ENCODE results near the gene STOX1.
"Not testable (repeated sequence)": the region's sequence is repeated elsewhere in the genome, so short reads cannot be mapped to it uniquely, and the experiment has no call there.

STOX1 gene, protein sequence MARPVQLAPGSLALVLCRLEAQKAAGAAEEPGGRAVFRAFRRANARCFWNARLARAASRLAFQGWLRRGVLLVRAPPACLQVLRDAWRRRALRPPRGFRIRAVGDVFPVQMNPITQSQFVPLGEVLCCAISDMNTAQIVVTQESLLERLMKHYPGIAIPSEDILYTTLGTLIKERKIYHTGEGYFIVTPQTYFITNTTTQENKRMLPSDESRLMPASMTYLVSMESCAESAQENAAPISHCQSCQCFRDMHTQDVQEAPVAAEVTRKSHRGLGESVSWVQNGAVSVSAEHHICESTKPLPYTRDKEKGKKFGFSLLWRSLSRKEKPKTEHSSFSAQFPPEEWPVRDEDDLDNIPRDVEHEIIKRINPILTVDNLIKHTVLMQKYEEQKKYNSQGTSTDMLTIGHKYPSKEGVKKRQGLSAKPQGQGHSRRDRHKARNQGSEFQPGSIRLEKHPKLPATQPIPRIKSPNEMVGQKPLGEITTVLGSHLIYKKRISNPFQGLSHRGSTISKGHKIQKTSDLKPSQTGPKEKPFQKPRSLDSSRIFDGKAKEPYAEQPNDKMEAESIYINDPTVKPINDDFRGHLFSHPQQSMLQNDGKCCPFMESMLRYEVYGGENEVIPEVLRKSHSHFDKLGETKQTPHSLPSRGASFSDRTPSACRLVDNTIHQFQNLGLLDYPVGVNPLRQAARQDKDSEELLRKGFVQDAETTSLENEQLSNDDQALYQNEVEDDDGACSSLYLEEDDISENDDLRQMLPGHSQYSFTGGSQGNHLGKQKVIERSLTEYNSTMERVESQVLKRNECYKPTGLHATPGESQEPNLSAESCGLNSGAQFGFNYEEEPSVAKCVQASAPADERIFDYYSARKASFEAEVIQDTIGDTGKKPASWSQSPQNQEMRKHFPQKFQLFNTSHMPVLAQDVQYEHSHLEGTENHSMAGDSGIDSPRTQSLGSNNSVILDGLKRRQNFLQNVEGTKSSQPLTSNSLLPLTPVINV
- total RNA-seq, result 0.24 to 1.0 reads per million in 2 donors

DNA sequence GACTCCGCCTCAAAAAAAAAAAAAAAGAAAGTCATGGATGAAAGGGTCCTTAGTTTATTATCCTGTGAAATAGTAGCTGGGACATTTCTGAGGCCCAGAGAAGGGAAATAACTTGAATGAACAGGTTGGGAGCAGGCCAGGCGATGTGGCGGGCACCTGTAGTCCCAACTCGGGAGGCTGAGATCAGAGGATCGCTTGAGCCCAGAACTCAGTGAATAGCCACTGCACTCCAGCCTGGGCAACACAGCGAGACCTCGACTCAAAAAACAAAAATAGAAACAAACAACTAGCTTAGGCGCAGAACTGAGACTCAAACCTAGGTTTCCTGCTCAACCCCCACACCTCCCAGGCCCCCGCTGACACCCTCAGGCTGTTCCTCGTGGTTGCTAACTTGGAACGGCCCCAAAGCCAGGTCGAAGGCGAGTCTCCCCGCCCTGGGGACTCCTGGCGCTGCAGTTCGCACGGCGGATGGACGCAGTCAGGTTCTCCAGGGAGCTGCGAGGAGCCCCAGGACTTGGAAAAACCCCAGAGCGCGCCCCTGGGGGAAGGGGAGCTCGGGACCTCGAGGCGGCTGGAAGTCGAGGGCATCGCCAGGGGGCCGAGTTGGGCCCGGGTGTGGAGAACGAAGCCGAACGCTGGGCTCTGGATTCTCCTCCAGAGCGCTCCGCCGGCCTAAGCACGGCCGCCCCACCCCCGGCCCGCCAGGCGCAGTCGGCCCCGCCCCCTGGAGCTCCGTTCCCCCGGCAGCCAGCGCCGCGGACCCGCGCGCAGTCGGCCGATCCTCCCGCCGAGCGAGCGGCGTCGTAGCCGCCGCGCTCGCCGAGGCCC lies at the start of gene STOX1:
Gene STOX1 (plus strand): TSS at position 768 of the 828 bp plus-strand sequence. CDS start 93 bp downstream, outside the sequence.
- peak; percentile 27 for DNase-seq

DNA sequence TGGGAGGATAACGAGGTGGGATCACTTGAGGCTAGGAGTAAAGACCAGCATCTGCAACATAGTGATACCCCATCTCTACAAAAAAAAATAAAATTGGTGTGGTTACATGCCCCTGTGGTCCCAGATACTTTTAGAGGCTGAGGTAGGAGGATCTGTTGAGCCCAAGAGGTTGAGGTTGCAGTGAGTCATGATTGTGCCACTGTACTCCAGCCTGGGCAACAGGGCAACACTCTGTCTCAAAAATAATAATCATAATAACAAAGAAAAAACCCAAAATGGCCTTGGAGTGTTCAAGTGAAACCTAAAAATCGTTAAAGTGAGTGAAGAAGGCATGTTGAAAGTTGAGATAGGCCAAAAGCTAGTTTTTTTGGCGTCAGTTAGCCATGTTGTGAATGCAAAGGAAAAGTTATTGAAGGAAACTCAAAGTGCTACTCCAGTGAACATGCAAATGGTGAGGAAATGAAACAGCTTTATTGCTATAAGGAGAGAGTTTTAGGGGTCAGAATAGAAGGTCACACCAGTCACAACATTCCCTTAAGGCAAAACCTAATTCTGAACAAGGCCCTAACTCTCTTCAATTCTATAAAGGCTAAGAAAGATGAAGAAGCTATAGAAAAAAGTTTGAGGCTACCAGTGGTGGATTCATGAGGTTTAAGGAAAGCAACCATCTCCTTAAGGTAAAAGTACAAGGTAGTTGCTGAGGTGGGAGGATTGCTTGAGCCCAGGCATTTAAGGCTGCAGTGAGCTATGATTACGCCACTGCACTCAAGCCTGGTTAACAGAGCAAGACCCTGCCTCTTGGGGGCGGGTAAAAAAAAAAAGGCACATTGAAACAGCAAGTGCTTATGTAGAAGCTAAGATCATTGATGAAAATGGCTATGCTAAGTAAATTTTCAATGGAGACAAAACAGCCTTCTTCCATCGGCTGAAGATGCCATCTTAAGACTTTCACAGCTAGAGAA lies 45.4 kb upstream of the STOX1 start:
- DNase-seq, result no peak

DNA sequence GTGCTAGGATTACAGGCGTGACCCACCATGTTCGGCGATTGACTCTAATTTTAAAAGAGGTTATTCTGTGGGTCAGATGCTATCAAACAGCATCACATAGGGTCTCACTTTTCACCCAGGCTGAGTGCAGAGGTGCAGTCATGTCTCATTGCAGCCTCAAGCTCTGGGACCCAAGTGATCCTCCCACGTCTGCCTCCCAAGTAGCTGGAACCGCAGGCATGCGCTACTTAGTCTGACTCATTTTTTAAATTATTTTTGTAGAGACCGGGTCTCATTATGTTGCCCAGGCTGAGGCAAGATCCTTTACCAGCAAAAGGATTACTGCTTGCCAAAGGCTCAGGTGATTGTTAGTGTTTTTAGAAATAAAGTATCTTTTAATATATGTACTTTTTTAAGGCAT lies 42.9 kb upstream of the STOX1 start:
- no peak for DNase-seq

DNA sequence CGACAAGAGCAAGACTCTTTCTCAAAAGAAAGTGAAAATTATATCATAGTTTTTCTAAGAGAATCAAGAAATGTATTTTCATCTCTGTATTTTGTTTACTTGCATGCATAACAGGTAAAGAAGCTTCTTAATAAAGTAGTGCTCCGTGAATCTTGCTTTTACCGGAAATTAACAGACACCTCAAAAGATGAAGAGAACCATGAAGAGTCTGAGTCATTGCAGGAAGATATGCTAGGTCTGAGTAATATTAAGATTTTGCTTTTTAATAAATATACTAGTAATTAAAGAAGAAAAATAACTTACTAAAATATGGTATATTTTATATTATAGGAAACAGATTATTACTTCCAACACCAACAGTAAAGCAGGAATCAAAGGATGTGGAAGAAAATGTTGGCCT lies 39.5 kb upstream of the STOX1 start:
- no peak for DNase-seq

DNA sequence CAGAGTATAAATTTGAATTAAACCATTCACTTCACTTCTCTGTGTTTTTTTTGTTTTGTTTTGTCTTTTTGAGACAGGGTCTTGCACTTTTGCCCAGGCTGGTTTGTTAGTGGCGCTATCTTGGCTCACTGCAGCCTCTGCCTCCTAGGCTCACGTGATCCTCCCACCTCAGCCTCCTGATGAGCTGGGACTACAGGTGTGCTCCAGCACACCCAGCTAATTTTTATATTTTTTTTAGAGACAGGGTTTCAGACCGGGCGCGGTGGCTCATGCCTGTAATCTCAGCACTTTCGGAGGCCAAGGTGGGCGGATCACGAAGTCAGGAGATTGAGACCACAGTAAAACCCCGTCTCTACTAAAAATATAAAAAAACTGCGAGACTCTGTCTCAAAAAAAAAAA lies 36.9 kb upstream of the STOX1 start:
- DNase-seq, result no peak

DNA sequence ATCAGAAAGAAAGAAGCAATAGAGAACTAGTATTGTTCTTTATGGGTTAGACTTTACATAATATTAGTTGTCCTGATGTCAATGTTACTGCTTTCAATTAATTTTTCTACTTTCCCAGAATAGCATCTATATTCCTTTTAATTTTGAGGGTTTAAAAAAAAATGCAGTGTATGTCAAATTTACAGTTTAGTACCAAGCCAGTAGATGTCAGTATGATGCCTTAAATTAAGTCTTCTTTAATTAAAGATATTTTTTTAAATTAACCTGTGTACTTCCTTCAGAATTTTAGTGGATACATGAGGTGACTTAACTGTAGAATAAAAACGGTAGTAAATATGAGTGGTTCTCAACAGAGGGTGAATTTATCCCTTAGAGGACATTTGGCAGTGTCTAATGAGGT lies 35.2 kb upstream of the STOX1 start:
- DNase-seq, result no peak

DNA sequence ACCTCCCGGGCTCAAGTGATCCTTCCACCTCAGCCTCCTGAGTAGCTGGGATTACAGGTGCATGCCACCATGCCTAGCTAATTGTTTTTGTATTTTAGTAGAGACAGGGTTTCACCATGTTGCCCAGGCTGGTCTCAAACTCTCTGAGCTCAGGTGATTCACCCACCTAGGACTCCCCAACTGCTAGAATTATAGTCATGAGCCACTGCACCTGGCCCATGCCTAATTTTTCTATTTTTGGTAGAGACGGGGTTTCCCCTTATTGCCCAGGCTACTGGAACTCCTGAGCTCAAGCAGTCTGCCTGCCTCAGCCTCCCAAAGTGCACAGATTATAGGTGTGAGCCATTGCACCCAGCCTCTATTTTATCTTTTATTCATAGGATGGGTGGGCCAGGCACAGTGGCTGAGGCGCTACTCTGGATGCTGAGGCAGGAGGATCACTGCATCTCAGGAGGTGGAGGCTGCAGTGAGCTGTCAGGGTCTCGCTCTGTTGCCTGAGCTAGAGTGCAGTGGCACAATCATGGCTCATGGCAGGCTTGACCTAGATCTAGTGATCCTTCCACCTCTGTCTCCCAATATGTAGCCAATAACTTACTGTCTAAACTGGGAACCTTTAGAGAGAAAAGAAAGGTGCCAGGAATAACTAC lies 31.3 kb upstream of the STOX1 start:
- no peak for DNase-seq

DNA sequence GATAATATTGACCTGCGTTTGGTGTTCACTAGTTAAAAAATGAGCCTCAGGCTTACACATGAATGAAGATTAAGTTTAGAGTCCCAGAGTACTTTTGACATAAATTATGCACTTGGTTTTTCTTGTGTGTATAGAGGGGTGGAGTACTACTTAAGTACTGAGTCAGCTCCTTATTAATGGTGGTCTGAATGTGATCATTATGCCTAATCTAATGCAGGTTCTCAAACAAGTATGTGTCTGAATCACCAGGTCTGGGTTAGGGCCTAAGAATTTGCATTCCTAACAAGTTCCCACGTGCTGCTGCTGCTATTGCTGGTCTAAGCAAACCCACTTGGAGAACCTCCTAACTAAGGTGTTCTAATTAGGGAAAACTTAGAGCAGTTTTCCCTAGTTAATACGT lies 30.7 kb upstream of the STOX1 start:
- no peak for DNase-seq

DNA sequence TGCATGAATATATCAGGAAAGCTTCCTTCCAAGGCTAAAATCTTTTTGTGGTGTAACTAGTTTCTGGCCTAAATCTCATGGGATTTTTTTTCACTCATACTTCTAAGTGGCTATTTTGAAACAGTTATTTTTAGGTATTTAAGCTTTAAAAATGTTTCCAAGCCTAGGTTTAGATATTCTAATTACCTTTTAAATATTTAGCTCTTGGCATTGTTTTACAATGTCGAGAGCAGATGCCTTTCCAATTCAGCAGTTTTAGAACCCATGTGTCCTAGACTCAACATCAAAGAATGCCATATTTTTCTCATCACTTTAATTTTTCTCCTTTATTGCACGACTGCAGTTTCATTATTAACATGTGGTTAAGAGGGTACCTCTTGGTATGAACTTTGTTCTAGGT lies 27.1 kb upstream of the STOX1 start:
- DNase-seq, result no peak

DNA sequence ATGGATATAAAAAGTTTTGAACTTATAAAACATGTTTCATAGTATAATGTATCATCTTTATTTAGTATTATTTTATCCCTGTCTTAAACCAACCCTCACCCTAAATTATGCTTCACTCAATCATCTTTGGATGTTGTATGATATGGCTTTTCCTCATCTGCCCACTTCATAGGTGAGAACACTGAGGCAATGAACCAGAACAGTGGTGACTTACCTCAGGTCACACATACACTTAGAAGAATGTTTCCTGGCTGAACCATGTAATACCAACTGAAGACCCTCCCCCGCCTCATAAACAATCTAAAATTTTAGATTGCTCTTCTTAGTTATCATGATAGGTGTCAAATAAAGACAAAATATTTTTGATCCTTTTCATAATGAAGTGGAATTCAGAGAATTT lies 22.6 kb upstream of the STOX1 start:
- no peak for DNase-seq

DNA sequence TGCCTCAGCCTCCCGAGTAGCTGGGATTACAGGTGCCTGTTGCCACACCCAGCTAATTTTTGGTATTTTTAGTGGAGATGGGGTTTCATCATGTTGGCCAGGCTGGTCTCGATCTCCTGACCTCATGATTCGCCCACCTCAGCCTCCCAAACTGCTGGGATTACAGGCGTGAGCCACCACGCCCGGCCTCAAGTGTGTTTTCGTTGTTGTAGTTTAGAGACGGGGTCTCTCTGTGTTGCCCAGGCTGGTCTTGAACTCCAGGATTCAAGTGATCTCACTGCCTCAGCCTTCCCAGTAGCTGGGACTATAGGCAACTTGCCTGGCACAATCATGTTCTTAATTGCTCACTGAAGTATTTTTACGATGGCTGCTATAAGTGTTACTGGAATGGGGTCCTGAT lies 16.5 kb upstream of the STOX1 start:
- not testable (repeated sequence) for DNase-seq

DNA sequence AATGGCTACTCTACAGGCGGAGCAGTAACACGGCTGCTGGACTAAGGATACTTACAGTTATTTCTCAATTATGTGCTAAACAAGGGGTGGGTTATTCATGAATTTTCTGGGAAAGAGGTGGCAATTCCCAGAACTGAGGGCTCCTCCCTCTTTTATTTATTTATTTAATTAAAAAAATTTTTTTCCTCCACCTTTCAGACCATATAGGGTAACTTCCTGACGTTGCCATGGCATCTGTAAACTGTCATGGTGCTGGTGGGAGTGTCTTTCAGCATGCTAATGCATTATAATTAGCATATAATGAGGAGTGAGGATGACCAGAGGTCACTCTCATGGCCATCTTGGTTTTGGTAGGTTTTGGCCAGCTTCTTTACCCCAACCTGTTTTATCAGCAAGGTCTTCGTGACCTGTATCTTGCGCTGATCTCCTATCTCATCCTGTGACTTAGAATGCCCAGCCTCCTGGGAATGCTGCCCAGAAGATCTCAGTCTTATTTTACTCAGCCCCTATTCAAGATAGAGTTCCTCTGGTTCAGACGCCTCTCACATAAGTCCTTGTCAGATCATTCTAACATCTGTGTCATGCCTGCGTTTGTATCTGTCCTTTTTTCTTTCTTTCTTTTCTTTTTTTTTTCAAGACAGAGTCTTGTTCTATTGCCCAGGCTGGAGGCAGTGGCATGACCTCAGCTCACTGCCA lies 15.9 kb upstream of the STOX1 start:
- DNase-seq, result no peak

DNA sequence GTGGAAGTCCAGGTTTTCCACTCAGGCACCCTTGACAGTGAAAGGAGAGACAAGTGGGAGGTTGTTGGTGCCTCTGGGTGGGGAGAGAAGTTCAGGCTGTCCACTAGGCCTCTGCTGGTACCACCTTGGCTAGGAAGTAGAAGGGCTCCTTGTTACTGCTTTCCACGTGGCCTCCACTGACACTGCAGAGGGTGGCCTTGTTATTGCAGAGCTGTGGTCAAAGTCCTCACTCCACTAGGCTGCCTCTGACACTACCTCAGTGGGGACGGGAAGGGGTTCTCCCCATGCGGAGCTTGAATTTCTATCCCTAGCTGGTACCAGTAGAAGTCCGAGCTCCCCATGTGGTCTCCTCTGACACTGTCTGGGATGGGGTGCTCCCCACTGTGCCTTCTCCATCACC lies 14.9 kb upstream of the STOX1 start:
- DNase-seq, result no peak

DNA sequence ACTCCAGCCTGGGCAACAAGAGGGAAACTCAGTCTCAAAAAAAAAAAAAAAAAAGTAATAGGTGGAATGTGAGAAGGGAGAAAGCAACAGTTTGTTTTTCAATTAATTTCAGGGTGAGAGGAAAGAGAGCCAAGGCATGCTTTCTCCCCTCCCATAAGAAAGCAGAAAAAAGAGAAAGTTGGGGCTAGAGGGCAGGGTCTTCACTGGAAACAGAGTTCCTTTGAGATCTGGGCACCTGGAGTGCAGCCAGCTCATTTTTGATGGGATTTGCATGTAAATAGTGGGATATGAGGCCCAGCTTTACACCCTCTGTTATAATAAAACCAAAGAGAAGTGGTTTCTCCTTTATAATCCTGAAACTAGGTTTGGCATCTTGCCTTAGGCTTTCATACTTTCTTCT lies 13.8 kb upstream of the STOX1 start:
- DNase-seq, result no peak

DNA sequence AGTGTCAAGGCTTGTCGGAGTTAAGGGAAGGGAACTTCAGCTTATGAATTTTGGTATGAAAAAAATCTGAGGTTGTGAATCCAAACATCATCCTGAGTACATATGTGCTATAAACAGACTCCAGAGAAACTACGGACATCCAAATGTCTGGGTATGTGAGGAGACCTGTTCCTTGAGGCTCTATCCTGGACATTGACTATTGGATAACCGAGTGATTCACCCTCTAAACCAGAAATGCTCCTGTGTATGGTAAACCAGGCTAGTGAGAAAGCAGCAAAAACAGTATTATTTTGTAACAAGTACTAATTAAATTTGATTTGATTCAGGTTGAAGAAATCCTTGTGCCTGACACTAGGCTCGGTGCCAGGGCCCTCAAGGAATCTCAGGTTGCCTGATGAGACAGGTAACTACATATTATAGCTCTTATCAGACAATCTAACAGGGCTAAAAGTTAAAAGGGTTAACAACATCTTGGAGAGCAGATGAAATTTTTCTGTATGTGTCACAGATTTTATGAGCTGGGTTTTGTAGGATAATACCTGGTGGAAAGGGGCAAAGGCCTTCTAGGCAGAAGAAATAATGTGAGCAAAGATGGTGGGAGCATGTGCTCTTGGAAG lies 10.4 kb upstream of the STOX1 start:
- DNase-seq, result no peak

DNA sequence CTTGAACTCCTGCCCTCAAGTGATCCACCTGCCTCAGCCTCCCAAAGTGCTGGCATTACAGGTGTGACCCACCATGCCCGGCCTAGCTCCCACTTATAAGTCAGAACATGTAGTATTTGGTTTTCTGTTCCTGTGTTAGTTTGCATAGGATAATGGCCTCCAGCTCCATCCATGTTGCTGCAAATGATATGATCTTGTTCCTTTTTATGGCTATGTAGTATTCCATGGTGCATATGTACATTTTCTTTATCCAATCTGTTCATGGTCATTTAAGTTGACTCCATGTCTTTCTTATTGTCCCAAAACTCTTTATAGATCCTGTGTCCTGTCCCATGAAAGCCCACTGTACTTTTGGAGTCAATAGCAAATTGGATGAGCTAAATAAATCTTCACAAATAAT lies 7.0 kb upstream of the STOX1 start:
- not testable (repeated sequence) for DNase-seq

DNA sequence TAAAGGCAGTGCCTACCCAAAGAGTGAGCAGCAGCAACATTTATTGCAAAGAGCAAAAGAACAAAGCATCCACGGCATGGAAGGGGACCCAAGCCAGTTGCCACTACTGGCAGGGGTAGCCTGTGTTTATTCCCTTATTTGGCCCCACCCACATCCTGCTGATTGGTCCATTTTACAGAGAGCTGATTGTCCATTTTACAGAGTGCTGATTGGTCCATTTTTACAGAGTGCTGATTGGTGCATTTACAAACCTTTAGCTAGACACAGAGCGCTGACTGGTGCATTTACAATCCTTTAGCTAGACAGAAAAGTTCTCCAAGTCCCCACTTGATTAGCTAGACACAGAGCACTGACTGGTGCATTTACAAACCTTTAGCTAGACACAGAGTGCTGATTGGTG lies 4.7 kb upstream of the STOX1 start:
- DNase-seq, result not testable (repeated sequence)

DNA sequence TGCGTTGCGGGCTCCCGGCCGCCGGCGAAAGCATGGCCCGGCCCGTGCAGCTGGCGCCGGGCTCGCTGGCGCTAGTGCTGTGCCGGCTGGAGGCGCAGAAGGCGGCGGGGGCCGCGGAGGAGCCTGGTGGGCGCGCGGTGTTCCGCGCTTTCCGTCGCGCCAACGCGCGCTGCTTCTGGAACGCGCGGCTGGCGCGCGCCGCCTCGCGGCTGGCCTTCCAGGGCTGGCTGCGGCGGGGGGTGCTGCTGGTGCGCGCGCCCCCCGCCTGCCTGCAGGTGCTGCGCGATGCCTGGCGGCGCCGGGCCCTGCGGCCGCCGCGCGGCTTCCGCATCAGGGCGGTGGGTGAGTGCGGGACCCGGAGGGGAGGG lies 245 bp downstream of the STOX1 start:
- DNase-seq, result not testable (repeated sequence)

DNA sequence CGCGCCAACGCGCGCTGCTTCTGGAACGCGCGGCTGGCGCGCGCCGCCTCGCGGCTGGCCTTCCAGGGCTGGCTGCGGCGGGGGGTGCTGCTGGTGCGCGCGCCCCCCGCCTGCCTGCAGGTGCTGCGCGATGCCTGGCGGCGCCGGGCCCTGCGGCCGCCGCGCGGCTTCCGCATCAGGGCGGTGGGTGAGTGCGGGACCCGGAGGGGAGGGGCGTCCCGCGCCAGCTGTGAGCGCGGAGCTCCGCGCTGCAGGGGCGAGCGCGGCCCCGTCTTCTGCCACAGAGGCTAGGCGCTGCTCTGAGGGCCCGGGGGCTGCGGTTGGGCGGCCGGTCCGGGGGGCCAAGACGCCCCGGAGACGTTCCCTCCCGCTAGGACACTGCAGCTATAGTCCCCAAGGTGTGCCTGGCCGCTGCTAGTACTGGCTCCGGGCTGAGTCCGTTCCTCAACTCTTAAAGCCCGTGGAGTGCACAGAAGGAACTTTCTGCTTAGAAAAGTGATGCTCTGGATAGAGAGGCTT lies 811 bp downstream of the STOX1 start:
- not testable (repeated sequence) for DNase-seq

DNA sequence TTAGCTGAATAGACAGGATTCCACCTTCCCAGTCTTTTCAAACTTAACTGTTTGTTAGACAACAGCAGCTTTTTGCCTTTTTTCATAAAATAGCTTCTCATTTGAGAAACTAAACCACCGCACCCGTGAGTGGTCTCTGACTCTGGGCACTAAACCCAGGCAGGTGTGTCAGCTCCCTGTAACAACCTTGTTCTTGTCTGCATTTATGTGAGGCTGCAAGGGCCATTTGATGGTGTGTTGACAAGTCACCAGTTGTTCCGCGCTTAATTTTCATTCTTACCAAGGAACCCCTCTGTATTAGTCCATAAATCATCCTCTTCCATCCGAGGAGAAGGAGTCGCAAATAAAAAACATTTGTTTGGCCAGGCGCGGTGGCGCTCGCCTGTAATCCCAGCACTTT lies 1.5 kb downstream of the STOX1 start:
- DNase-seq, result no peak

All from T-helper 9 cell (primary cell).